Pancreas (tissue), 10 donors: ENCODE results near the gene BCAS3. TPM values are rescaled to one million over a fixed set of nuclear protein-coding genes. Genes with fewer than 3 reads are reported as not detected.

Experiments used
- ATAC-seq, 4 donors: fragments of 200-7000 bp; cut with Tn5 transposase; one replicate each; pipeline versions ENCODE4 v1.8.0 to v1.9.1; 2020; ENCODE audit warnings: mild to moderate bottlenecking in 4 of 4, moderate library complexity in 4 of 4
- DNase-seq, 6 donors: peaks; one replicate each; pipeline ENCODE4 v3.0.0-alpha.2; 2020
- FAIRE-seq: peaks from 2 replicates; lab custom pipeline; 2012; peaks lifted over from hg19 to GRCh38; lab: Jason Lieb, UNC
- H3K27ac ChIP-seq, 4 donors: fragments of 200-600 bp; sonication (generic); 1 replicate in 3 of 4; 2 replicates in 1 of 4; pipeline versions ENCODE4 v1.5.0 to v1.8.0; 2020
- H3K27me3 ChIP-seq, 4 donors: fragments of 200-600 bp; one replicate each; pipeline ENCODE4 v1.8.0; 2021
- H3K36me3 ChIP-seq, 3 donors: fragments of 200-600 bp; sonication (generic) in 1 of 3; one replicate each; pipeline versions ENCODE4 v1.5.0 to v1.8.0; 2020 to 2021
- H3K4me1 ChIP-seq, 3 donors: fragments of 200-600 bp; one replicate each; pipeline ENCODE4 v1.8.0; 2021
- H3K4me3 ChIP-seq, 4 donors: fragments of 200-600 bp; sonication (generic) in 2 of 4; one replicate each; pipeline versions ENCODE4 v1.5.0 to v1.8.0; 2020 to 2021
- H3K9me3 ChIP-seq, 4 donors: fragments of 200-600 bp; one replicate each; pipeline ENCODE4 v1.8.0; 2021
- CTCF ChIP-seq, 4 donors: fragments of 200-600 bp; sonication (generic) in 3 of 4; IDR thresholded peaks; one replicate each; pipeline versions ENCODE4 v1.5.0 to v1.8.0; 2021; ENCODE audit warnings: antibody characterized with exemption in 4 of 4
- WGBS, 2 donors: extraction: QIAGEN DNeasy Blood & Tissue Kit; methylation state at CpG; one replicate each; pipeline ENCODE4 v1.1.7; 2013; 5-methylcytosine and 5-hydroxymethylcytosine counted together
- intact Hi-C, 3 donors: fragments of 100-400 bp; cut with DNase I; formaldehyde crosslinking; loops; one replicate each; pipeline versions ENCODE4 v1.11.1 to v1.14.2; 2022
- polyA plus RNA-seq, 2 donors: library from polyadenylated mRNA; stranded (reverse); fragments of 200-250 nt; gene quantifications; one replicate each; pipeline ENCODE4 v1.2.3, GENCODE V29; 2013
- total RNA-seq, 6 donors: library from RNA; stranded (reverse); fragmentation: NEBNext Ultra II Directional in 4 of 6; extraction: Animal tissue kit (Norgen Biotek cat#: 25700) in 4 of 6; gene quantifications; one replicate each; pipeline versions ENCODE4 v1.2.1 to v1.2.4, GENCODE V29; 2021 to 2023
- donor health status: healthy with polysubstance abuse.
- donor health status: DM: no; HTN: no; CAD: no; lungs with moderate emphysema.
- donor health status: DM: no; HTN: no; CAD: no.
- donor health status: control.
- donor health status: control.
- donor health status: Bipolar disorder and iron deficiency.
- donor health status: DM: yes; HTN: yes; CAD: no.
- donor health status: DM: no; HTN: no; CAD: no.
- donor health status: DM: no; HTN: no; CAD: no.
- donor health status: DM: yes; HTN: yes; CAD: no.

Gene BCAS3
- total and polyA plus RNA-seq, 8 donors: 4.6 to 27.7 (median 13.2) TPM

- H3K4me1 ChIP-seq: peaks cover 0 to 3% (median 0%) of the 10 kb centered on the region in 3 donors
- intact Hi-C loops: loop anchor here in 2 of 3 donors (5.0 to 10.0 kb wide), 3 partner anchors 383 to 665 kb away; no protein-coding TSS in a partner anchor
- no peaks in the 10 kb centered on the region for H3K9me3 ChIP-seq
- 23 to 26% methylated on average over 25 of the region's 25 CpGs for WGBS, 2 donors
- peak; percentile 57 to 74 (median 68) for TF ChIP-seq CTCF (IDR thresholded peaks at IDR 0.05)
- H3K36me3 ChIP-seq: no peaks in the 10 kb centered on the region
- DNase-seq (peak in 2 of 6 donors; percentile 47 to 85), FAIRE-seq (no peak), ATAC-seq (peak; percentile 67 to 76 (median 70))
- H3K27ac ChIP-seq: no peak overlapping the region
- H3K27me3 ChIP-seq: no peaks in the 10 kb centered on the region
- no peak overlapping the region for H3K4me3 ChIP-seq
These were observed 712.2 kb downstream of the BCAS3 start for GRCh38 chr17:61389670-61390478.

- TF ChIP-seq CTCF (IDR thresholded peaks at IDR 0.05): no peak
- Histone ChIP-seq H3K4me1 (peaks cover 0 to 3% (median 0%) of the 10 kb centered on the region in 3 donors), H3K9me3 (no peaks in the 10 kb centered on the region), H3K27ac (no peak overlapping the region), H3K4me3 (no peak overlapping the region), H3K27me3 (no peaks in the 10 kb centered on the region), H3K36me3 (no peaks in the 10 kb centered on the region)
- intact Hi-C loops: loop anchor here in 2 of 3 donors (5.0 to 10.0 kb wide), 2 partner anchors 383 to 386 kb away; no protein-coding TSS in a partner anchor
- ATAC-seq: no peak
- peak in 2 of 6 donors; percentile 49 to 63 for DNase-seq
- 87 to 90% methylated on average over 11 of the region's 11 CpGs for WGBS, 2 donors
- no peak for FAIRE-seq
These were observed 712.8 kb downstream of the BCAS3 start for GRCh38 chr17:61390479-61390791.

- ATAC-seq: no peak
- no peak for DNase-seq
- H3K4me3 ChIP-seq: no peak overlapping the region
- no peak overlapping the region for H3K27ac ChIP-seq
- WGBS, 2 donors: 94% methylated on average over 16 to 19 of the region's 19 CpGs
- intact Hi-C loops: loop anchor here in 2 of 3 donors (5.0 to 10.0 kb wide), 2 partner anchors 384 to 387 kb away; no protein-coding TSS in a partner anchor
- peaks cover 0 to 3% (median 1%) of the 10 kb centered on the region in 3 donors for H3K4me1 ChIP-seq
- no peak for TF ChIP-seq CTCF (IDR thresholded peaks at IDR 0.05)
- no peaks in the 10 kb centered on the region for H3K36me3 ChIP-seq
- no peaks in the 10 kb centered on the region for H3K9me3 ChIP-seq
- FAIRE-seq: no peak
- H3K27me3 ChIP-seq: peaks cover 0 to 7% (median 3%) of the 10 kb centered on the region in 4 donors
These were observed 714.1 kb downstream of the BCAS3 start for GRCh38 chr17:61391595-61392291.

GRCh38 chr17:61392679-61393078, 715.0 kb downstream of the BCAS3 start:
- no peak overlapping the region for H3K27ac ChIP-seq
- H3K4me1 ChIP-seq: peaks cover 0 to 9% (median 4%) of the 10 kb centered on the region in 3 donors
- peaks cover 0 to 10% (median 3%) of the 10 kb centered on the region in 4 donors for H3K27me3 ChIP-seq
- no peak overlapping the region for H3K4me3 ChIP-seq
- TF ChIP-seq CTCF (IDR thresholded peaks at IDR 0.05): no peak
- no peak for FAIRE-seq
- ATAC-seq: no peak
- intact Hi-C loops: loop anchor here in 2 of 3 donors (5.0 to 10.0 kb wide), 2 partner anchors 385 to 388 kb away; no protein-coding TSS in a partner anchor
- DNase-seq: peak in 1 of 6 donors; percentile 1
- no peaks in the 10 kb centered on the region for H3K9me3 ChIP-seq
- H3K36me3 ChIP-seq: no peaks in the 10 kb centered on the region
- WGBS, 2 donors: 94 to 96% methylated on average over 3 of the region's 3 CpGs
